OCI-LY1 (cell line): ENCODE measurements around the gene EAPP.

Source experiments
- H2AFZ ChIP-seq: fragments of 200-600 bp; sonication (generic), shearing (Covaris generic); 2 replicates; pipeline ENCODE4 v1.6.0; 2014; ENCODE audit warnings: antibody characterized with exemption, mild to moderate bottlenecking, low read length
- H3F3A ChIP-seq: fragments of 200-600 bp; sonication (generic), shearing (Covaris generic); 2 replicates; pipeline ENCODE4 v1.6.0; 2014; ENCODE audit warnings: mild to moderate bottlenecking, antibody characterized with exemption, low read length, moderate library complexity; ENCODE audit not compliant: insufficient read depth
- H3K27ac ChIP-seq: fragments of 200-600 bp; sonication (generic); 2 replicates; pipeline ENCODE4 v1.5.1; 2014; ENCODE audit warnings: low read length, mixed run types, mild to moderate bottlenecking, low read depth; ENCODE audit not compliant: poor library complexity, severe bottlenecking
- H3K27me3 ChIP-seq: fragments of 200-600 bp; sonication (generic); 2 replicates; pipeline ENCODE4 v1.6.0; 2014; ENCODE audit warnings: antibody characterized with exemption, mild to moderate bottlenecking, low read length, moderate library complexity; ENCODE audit not compliant: insufficient read depth
- H3K36me3 ChIP-seq: fragments of 200-600 bp; sonication (generic); 2 replicates; pipeline ENCODE4 v1.6.1; 2014; ENCODE audit warnings: mild to moderate bottlenecking, antibody characterized with exemption, low read length, moderate library complexity, mixed read lengths; ENCODE audit not compliant: insufficient read depth
- H3K4me1 ChIP-seq: fragments of 200-600 bp; sonication (generic); 2 replicates; pipeline ENCODE4 v1.5.1; 2014; ENCODE audit warnings: mild to moderate bottlenecking, low read length, moderate library complexity; ENCODE audit not compliant: insufficient read depth, severe bottlenecking
- H3K4me2 ChIP-seq: fragments of 200-600 bp; sonication (generic), shearing (Covaris generic); 2 replicates; pipeline ENCODE4 v1.6.1; 2014; ENCODE audit warnings: low read length
- H3K4me3 ChIP-seq: fragments of 200-600 bp; sonication (generic); 2 replicates; pipeline ENCODE4 v1.5.1; 2014; ENCODE audit warnings: low read length, low read depth, mild to moderate bottlenecking, mixed read lengths; ENCODE audit not compliant: poor library complexity, severe bottlenecking
- H3K79me2 ChIP-seq: fragments of 200-600 bp; shearing (Covaris generic); 2 replicates; pipeline ENCODE4 v1.6.1; 2016; ENCODE audit warnings: mixed run types, low read length, mixed read lengths; ENCODE audit not compliant: insufficient read depth
- H3K9ac ChIP-seq: fragments of 200-600 bp; sonication (generic), shearing (Covaris generic); 2 replicates; pipeline ENCODE4 v1.6.1; 2014; ENCODE audit warnings: mild to moderate bottlenecking, low read length, mixed read lengths
- H3K9me2 ChIP-seq: fragments of 200-600 bp; sonication (generic), shearing (Covaris generic); 2 replicates; pipeline ENCODE4 v1.6.1; 2014; ENCODE audit warnings: low read depth, mild to moderate bottlenecking, low read length, mixed read lengths
- H3K9me3 ChIP-seq: fragments of 200-600 bp; shearing (Covaris generic); 2 replicates; pipeline ENCODE4 v1.6.1; 2014; ENCODE audit warnings: low read length, mixed read lengths
- H4K20me1 ChIP-seq: fragments of 200-600 bp; sonication (generic), shearing (Covaris generic); 2 replicates; pipeline ENCODE4 v1.6.0; 2016; ENCODE audit warnings: mild to moderate bottlenecking, low read length; ENCODE audit not compliant: insufficient read depth
- EZH2 ChIP-seq: fragments of 200-600 bp; sonication (generic), shearing (Covaris generic); IDR thresholded peaks from 2 replicates; pipeline ENCODE4 v1.8.0; 2017; ENCODE audit warnings: borderline replicate concordance, mixed run types, mild to moderate bottlenecking, antibody characterized with exemption, low read length, moderate library complexity, mixed read lengths
- TF ChIP-seq, protein P1 (sequence below): fragments of 200-600 bp; sonication (generic), shearing (Covaris generic); IDR thresholded peaks from 2 replicates; pipeline ENCODE4 v1.5.1; 2017; ENCODE audit warnings: mild to moderate bottlenecking, antibody characterized with exemption, low read length, moderate library complexity, mixed read lengths

EAPP gene

DNA sequence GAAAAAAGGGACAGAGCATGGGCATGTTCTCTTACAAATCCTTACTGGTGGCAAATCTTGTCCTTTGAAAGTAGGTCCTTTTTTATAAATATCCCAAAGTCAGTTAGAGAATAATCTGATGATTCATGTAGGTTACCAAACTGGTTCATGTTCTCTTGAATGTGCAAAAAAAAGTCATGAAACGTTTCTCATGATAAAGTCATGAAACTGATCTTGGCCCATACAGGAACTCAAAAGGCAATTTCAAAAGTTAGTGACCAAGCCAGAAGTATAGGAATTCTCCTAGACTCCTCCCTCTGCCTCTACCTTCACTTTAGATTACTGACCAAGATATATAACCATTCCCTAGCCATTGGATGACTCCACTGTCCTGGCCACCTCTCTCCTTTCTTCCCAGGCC is 50.2 kb downstream of the EAPP start:
- no peaks in the 10 kb centered on the region for H3K9me3 ChIP-seq

DNA sequence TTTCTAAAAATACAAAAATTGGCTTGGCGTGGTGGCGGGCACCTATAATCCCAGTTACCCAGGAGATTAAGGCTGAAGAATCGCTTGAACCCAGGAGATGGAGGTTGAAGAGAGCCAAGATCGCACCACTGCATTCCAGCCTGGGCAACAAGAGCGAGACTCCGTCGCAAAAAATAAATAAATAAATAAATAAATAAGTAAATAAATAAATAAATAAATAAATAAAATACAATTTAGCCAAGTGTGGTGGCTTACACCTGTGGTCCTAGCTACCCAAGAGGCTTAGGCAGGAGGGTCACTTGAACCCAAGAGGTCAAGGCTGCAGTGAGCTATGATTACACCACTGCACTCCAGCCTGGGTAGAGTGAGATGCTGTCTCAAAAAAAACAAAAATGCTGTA is 51.0 kb downstream of the EAPP start:
- Histone ChIP-seq H4K20me1 (no peaks in the 10 kb centered on the region), H3K4me2 (no peak overlapping the region), H3K4me1 (no peaks in the 10 kb centered on the region), H3K79me2 (no peaks in the 10 kb centered on the region), H3K9me2 (no peaks in the 10 kb centered on the region), H3F3A (no peaks in the 10 kb centered on the region), H3K36me3 (no peaks in the 10 kb centered on the region), H3K27ac (no peak overlapping the region), H3K9ac (no peak overlapping the region), H3K4me3 (no peak overlapping the region), H3K27me3 (no peaks in the 10 kb centered on the region), H3K9me3 (no peaks in the 10 kb centered on the region), H2AFZ (no peak overlapping the region)
- TF ChIP-seq EZH2 = no peak
- TF ChIP-seq, protein P1, sequence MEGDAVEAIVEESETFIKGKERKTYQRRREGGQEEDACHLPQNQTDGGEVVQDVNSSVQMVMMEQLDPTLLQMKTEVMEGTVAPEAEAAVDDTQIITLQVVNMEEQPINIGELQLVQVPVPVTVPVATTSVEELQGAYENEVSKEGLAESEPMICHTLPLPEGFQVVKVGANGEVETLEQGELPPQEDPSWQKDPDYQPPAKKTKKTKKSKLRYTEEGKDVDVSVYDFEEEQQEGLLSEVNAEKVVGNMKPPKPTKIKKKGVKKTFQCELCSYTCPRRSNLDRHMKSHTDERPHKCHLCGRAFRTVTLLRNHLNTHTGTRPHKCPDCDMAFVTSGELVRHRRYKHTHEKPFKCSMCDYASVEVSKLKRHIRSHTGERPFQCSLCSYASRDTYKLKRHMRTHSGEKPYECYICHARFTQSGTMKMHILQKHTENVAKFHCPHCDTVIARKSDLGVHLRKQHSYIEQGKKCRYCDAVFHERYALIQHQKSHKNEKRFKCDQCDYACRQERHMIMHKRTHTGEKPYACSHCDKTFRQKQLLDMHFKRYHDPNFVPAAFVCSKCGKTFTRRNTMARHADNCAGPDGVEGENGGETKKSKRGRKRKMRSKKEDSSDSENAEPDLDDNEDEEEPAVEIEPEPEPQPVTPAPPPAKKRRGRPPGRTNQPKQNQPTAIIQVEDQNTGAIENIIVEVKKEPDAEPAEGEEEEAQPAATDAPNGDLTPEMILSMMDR = no peak

More for the DNA sequence above, 50.2 kb downstream of the EAPP start:
- H3K79me2 ChIP-seq = no peaks in the 10 kb centered on the region
- H3K27me3 ChIP-seq = no peaks in the 10 kb centered on the region
- H3K4me1 ChIP-seq = no peaks in the 10 kb centered on the region
- no peaks in the 10 kb centered on the region for H3F3A ChIP-seq
- H3K4me2 ChIP-seq = no peak overlapping the region
- H3K27ac ChIP-seq = no peak overlapping the region
- H3K9ac ChIP-seq = no peak overlapping the region
- TF ChIP-seq EZH2 = no peak
- TF ChIP-seq, protein P1 = no peak
- H3K9me2 ChIP-seq = no peaks in the 10 kb centered on the region
- no peaks in the 10 kb centered on the region for H4K20me1 ChIP-seq
- H3K36me3 ChIP-seq = no peaks in the 10 kb centered on the region
- no peak overlapping the region for H2AFZ ChIP-seq
- no peak overlapping the region for H3K4me3 ChIP-seq

DNA sequence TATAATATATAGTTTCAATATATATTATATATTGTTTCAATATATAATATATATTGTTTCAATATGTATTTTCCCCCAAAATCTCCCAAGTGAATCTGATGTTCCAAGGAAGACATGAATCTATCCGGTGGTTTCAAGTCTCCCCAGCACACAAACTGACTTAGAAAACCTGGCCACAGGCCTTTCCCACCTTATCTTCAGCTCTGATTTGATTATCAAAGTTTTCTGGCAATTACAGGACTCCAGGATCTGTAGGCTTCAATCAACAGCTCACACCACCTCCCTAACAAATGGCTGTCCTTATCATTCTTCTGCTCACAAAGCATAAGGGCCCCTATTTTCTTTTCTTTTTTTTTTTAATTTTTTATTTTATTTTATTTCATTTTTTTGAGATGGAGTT is 54.8 kb downstream of the EAPP start:
- no peaks in the 10 kb centered on the region for H3K4me1 ChIP-seq
- H3K36me3 ChIP-seq = no peaks in the 10 kb centered on the region
- no peaks in the 10 kb centered on the region for H3F3A ChIP-seq
- H3K9ac ChIP-seq = no peak overlapping the region
- no peaks in the 10 kb centered on the region for H3K79me2 ChIP-seq
- no peak overlapping the region for H3K4me3 ChIP-seq
- TF ChIP-seq, protein P1 = no peak
- TF ChIP-seq EZH2 = no peak
- no peaks in the 10 kb centered on the region for H4K20me1 ChIP-seq
- no peak overlapping the region for H2AFZ ChIP-seq
- no peaks in the 10 kb centered on the region for H3K9me2 ChIP-seq
- H3K4me2 ChIP-seq = no peak overlapping the region
- no peak overlapping the region for H3K27ac ChIP-seq
- H3K27me3 ChIP-seq = no peaks in the 10 kb centered on the region
- H3K9me3 ChIP-seq = no peaks in the 10 kb centered on the region
